Measurements from ENCODE around the gene VWA3B. TPM values are rescaled to one million over a fixed set of nuclear protein-coding genes. Genes with fewer than 3 reads are reported as not detected.

Gene VWA3B
- total and polyA plus RNA-seq, 2 of the 4 experiments (the other 2 are of a cell fraction), result not detected

DNA sequence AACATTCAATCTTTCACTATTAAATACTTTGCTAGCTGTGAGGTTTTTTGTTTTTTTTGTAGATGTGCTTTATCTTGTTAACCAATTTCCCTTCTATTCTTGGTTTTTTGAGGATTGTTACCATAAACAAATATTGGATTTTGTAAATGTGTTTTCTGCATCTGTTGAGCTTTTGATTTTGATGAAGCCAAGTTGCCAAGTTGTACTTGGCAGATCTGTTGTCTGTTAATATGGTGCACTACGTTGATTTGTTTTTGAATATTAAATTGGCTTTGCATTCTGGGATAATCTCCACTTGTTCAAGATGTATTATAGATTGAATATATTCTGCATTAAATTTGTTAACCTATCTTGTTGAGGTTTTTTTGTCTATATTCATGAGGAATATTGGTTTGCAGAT, 114.6 kb downstream of the VWA3B start:
- no peak overlapping the region for H3K27ac ChIP-seq (ENCODE audit: insufficient read depth, low read length)
- no peak for TF ChIP-seq SMC3 (IDR thresholded peaks at IDR 0.05; ENCODE audit: low read depth, low read length)
- no peak for TF ChIP-seq FOS (IDR thresholded peaks at IDR 0.05; ENCODE audit: low read depth, low read length)
- TF ChIP-seq RAD21 (IDR thresholded peaks at IDR 0.05; ENCODE audit: low read length), result no peak
- TF ChIP-seq POLR2A (IDR thresholded peaks at IDR 0.05; ENCODE audit: low read depth, low read length), result no peak
- TF ChIP-seq MXI1 (IDR thresholded peaks at IDR 0.05; ENCODE audit: borderline replicate concordance, low read depth, low read length), result no peak
- no peak for TF ChIP-seq RFX5 (IDR thresholded peaks at IDR 0.05; ENCODE audit: low read depth, low read length)
- TF ChIP-seq CEBPB (IDR thresholded peaks at IDR 0.05; ENCODE audit: low read depth, low read length), result no peak
- no peak for TF ChIP-seq MAFK (IDR thresholded peaks at IDR 0.05; ENCODE audit: low read depth, low read length)
- no peak for TF ChIP-seq MAZ (IDR thresholded peaks at IDR 0.05; ENCODE audit: borderline replicate concordance, low read depth, low read length)
- TF ChIP-seq, protein P1, sequence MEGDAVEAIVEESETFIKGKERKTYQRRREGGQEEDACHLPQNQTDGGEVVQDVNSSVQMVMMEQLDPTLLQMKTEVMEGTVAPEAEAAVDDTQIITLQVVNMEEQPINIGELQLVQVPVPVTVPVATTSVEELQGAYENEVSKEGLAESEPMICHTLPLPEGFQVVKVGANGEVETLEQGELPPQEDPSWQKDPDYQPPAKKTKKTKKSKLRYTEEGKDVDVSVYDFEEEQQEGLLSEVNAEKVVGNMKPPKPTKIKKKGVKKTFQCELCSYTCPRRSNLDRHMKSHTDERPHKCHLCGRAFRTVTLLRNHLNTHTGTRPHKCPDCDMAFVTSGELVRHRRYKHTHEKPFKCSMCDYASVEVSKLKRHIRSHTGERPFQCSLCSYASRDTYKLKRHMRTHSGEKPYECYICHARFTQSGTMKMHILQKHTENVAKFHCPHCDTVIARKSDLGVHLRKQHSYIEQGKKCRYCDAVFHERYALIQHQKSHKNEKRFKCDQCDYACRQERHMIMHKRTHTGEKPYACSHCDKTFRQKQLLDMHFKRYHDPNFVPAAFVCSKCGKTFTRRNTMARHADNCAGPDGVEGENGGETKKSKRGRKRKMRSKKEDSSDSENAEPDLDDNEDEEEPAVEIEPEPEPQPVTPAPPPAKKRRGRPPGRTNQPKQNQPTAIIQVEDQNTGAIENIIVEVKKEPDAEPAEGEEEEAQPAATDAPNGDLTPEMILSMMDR (conservative IDR thresholded peaks at IDR 0.05; ENCODE audit: low read depth, low read length), result no peak
- no peak for TF ChIP-seq BHLHE40 (IDR thresholded peaks at IDR 0.05; ENCODE audit: low read depth, low read length)
- TF ChIP-seq NFE2L2 (IDR thresholded peaks at IDR 0.05; ENCODE audit: low read depth, low read length), result no peak
- no peak overlapping the region for H3K4me2 ChIP-seq (ENCODE audit: low read depth, low read length)
- no peak overlapping the region for H3K9ac ChIP-seq (ENCODE audit: low read depth, low read length)
- H4K8ac ChIP-seq (ENCODE audit: low read depth in 2 of 2, low read length in 2 of 2), result no peak overlapping the region
- DNase-seq, result no peak
- no peak overlapping the region for H3K14ac ChIP-seq (replicated peaks; ENCODE audit: low read depth, low read length)
- H2BK5ac ChIP-seq (ENCODE audit: low read depth, low read length, poor library complexity, severe bottlenecking), result no peak overlapping the region
- H4K91ac ChIP-seq (ENCODE audit: insufficient read depth, low read depth, low read length), result no peak overlapping the region
- H2AK9ac ChIP-seq (replicated peaks; ENCODE audit: low read depth, low read length, poor library complexity), result no peak overlapping the region
- no peaks in the 10 kb centered on the region for H3K4me1 ChIP-seq (ENCODE audit: control insufficient read depth, insufficient read depth, low read length)
- no peaks in the 10 kb centered on the region for H3K36me3 ChIP-seq (ENCODE audit: control insufficient read depth, insufficient read depth, low read length)
- dilution Hi-C loops (cut with HindIII; ENCODE audit: low sequenced_read_pairs, unreplicated experiment), result no loop called here
- BruUV-seq (replicated peaks), result no TSS peak
- ChIA-PET CTCF (no interaction called here), POLR2A (ENCODE audit: unreplicated experiment) (no interaction called here)
- H3K9me3 ChIP-seq (ENCODE audit: control insufficient read depth, insufficient read depth, low read length), result no peaks in the 10 kb centered on the region
- no CpG with 5 or more reads among the region's 1 CpG for WGBS, 2 experiments (ENCODE audit: extremely low coverage in 2 of 2, insufficient read length in 1 of 2)
- H3K18ac ChIP-seq (ENCODE audit: low read depth, low read length), result no peak overlapping the region
- no peak overlapping the region for H2AK5ac ChIP-seq (ENCODE audit: low read depth, low read length)
- H3K4me3 ChIP-seq (ENCODE audit: insufficient read depth, low read depth, low read length), result no peak overlapping the region
- intact Hi-C loops (cut with micrococcal nuclease), result no loop called here
- no peak for ATAC-seq (ENCODE audit: low read depth)
- no peak overlapping the region for H2BK15ac ChIP-seq (ENCODE audit: low read depth, low read length)
- H3K9me1 ChIP-seq (ENCODE audit: insufficient read depth, low read length), result no peaks in the 10 kb centered on the region
- H4K20me1 ChIP-seq (ENCODE audit: insufficient read depth, low read length), result no peaks in the 10 kb centered on the region
- H3K27me3 ChIP-seq (ENCODE audit: control insufficient read depth, insufficient read depth, low read length), result no peaks in the 10 kb centered on the region
- H3K23ac ChIP-seq (ENCODE audit: low read depth, low read length), result no peak overlapping the region
- no peak overlapping the region for H2BK120ac ChIP-seq (ENCODE audit: low read depth, low read length)
- no peak overlapping the region for H3K56ac ChIP-seq (ENCODE audit: extremely low read depth, insufficient read depth, low read length)
- H4K5ac ChIP-seq (ENCODE audit: low read depth, low read length), result no peak overlapping the region
- no peaks in the 10 kb centered on the region for H3K79me1 ChIP-seq (ENCODE audit: low read depth in 1 of 2, low read length in 2 of 2)
- no peak overlapping the region for H2BK20ac ChIP-seq (ENCODE audit: low read depth, low read length)
- no peak overlapping the region for H2AFZ ChIP-seq (replicated peaks; ENCODE audit: low read length, poor library complexity)
- in situ Hi-C loops (cut with MboI; ENCODE audit: low sequenced_read_pairs), result no loop called here
- no peak overlapping the region for H3K4ac ChIP-seq (ENCODE audit: low read depth, low read length)

Data from IMR-90 (cell line).